Cardiac septum (tissue), 1 donor: Measurements from ENCODE around the gene CPEB4. TPM values are rescaled to one million over a fixed set of nuclear protein-coding genes. Genes with fewer than 3 reads are reported as not detected.

Experiments
- DNase-seq: peaks from one replicate; pipeline ENCODE4 v3.0.0-alpha.2; 2020; ENCODE audit warnings: low spot score
- intact Hi-C: fragments of 100-400 bp; cut with DNase I; formaldehyde crosslinking; loops from one replicate; pipeline ENCODE4 v1.14.0; 2022
- total RNA-seq: library from RNA; stranded (reverse); fragmentation: NEBNext Ultra II Directional; extraction: Animal tissue kit (Norgen Biotek cat#: 25700); gene quantifications from one replicate; pipeline ENCODE4 v1.2.1, GENCODE V29; 2021
- donor health status: DM: no; HTN: no; CAD: no.

The CPEB4 gene
- total RNA-seq, 1 donor from 2014 or later: 187 TPM

- intact Hi-C loops: loop anchor here (5.0 kb wide), 1 partner anchor 96 kb away; no protein-coding TSS in a partner anchor
- no peak for DNase-seq
These were observed 30.0 kb upstream of the CPEB4 start for GRCh38 chr5:173858021-173858669.

- intact Hi-C loops: loop anchor here (5.0 kb wide), 1 partner anchor 97 kb away; no protein-coding TSS in a partner anchor
- DNase-seq: no peak
These were observed 29.3 kb upstream of the CPEB4 start for GRCh38 chr5:173858670-173859407.

- no peak for DNase-seq
- intact Hi-C loops: loop anchor here (2.0 to 5.0 kb wide), 2 partner anchors 27 to 97 kb away; no protein-coding TSS in a partner anchor
These were observed 28.6 kb upstream of the CPEB4 start for GRCh38 chr5:173859408-173860159.

GRCh38 chr5:173862047-173862477 lies 26.1 kb upstream of the CPEB4 start:
- no peak for DNase-seq
- intact Hi-C loops: no loop called here

- intact Hi-C loops: no loop called here
- no peak for DNase-seq
These were observed 24.8 kb upstream of the CPEB4 start for GRCh38 chr5:173863359-173863758.

GRCh38 chr5:173864126-173865050 lies 23.8 kb upstream of the CPEB4 start:
- peak; percentile 82 for DNase-seq
- intact Hi-C loops: no loop called here

- DNase-seq: peak; percentile 80
- intact Hi-C loops: no loop called here
These were observed 21.8 kb upstream of the CPEB4 start for GRCh38 chr5:173866243-173866857.

- DNase-seq: no peak
- intact Hi-C loops: no loop called here
These were observed 21.1 kb upstream of the CPEB4 start for GRCh38 chr5:173866858-173867679.

GRCh38 chr5:173868096-173868880 lies 19.9 kb upstream of the CPEB4 start:
- intact Hi-C loops: no loop called here
- no peak for DNase-seq

- DNase-seq: no peak
- intact Hi-C loops: no loop called here
These were observed 18.8 kb upstream of the CPEB4 start for GRCh38 chr5:173869316-173869715.

GRCh38 chr5:173872957-173873305 lies 15.2 kb upstream of the CPEB4 start:
- intact Hi-C loops: no loop called here
- DNase-seq: no peak

GRCh38 chr5:173873306-173873922 lies 14.7 kb upstream of the CPEB4 start:
- DNase-seq: no peak
- intact Hi-C loops: no loop called here

- intact Hi-C loops: no loop called here
- DNase-seq: no peak
These were observed 13.0 kb upstream of the CPEB4 start for GRCh38 chr5:173875189-173875588.

- DNase-seq: no peak
- intact Hi-C loops: no loop called here
These were observed 9.8 kb upstream of the CPEB4 start for GRCh38 chr5:173878224-173878967.

GRCh38 chr5:173880306-173880985 lies 7.7 kb upstream of the CPEB4 start:
- no peak for DNase-seq
- intact Hi-C loops: no loop called here
